Ishikawa (cell line): ENCODE results near the gene SLC2A1.

Source experiments
- CREB1 ChIP-seq: IDR thresholded peaks from 2 replicates; pipeline ENCODE4 v1.6.1; 2012; ENCODE audit warnings: low read depth
- EP300 ChIP-seq: IDR thresholded peaks from 2 replicates; pipeline ENCODE4 v1.6.1; 2012; ENCODE audit warnings: borderline replicate concordance
- ZBTB7A ChIP-seq: IDR thresholded peaks from 2 replicates; pipeline ENCODE4 v1.6.1; 2012; ENCODE audit warnings: low read depth

GRCh38 chr1:43000271-43000670 lies 41.6 kb upstream of the SLC2A1 start:
- TF ChIP-seq ZBTB7A, result no peak
- no peak for TF ChIP-seq EP300
- TF ChIP-seq CREB1, result no peak
